Left ventricle myocardium inferior (tissue), 1 donor: ENCODE data around the gene ENTPD2. TPM values are rescaled to one million over a fixed set of nuclear protein-coding genes. Genes with fewer than 3 reads are reported as not detected.

Source experiments
- DNase-seq: peaks from one replicate; pipeline ENCODE4 v3.0.0-alpha.2; 2020
- H3K27ac ChIP-seq: fragments of 200-600 bp; replicated peaks from 2 replicates; pipeline ENCODE4 v1.8.0; 2021
- H3K27me3 ChIP-seq: fragments of 200-600 bp; 2 replicates; pipeline ENCODE4 v1.8.0; 2021; ENCODE audit warnings: low read depth
- H3K36me3 ChIP-seq: fragments of 200-600 bp; 2 replicates; pipeline ENCODE4 v1.8.0; 2021
- H3K4me1 ChIP-seq: fragments of 200-600 bp; 2 replicates; pipeline ENCODE4 v1.8.0; 2021
- H3K4me3 ChIP-seq: fragments of 200-600 bp; 2 replicates; pipeline ENCODE4 v1.8.0; 2021; ENCODE audit warnings: mild to moderate bottlenecking, moderate library complexity
- H3K9me3 ChIP-seq: fragments of 200-600 bp; replicated peaks from 2 replicates; pipeline ENCODE4 v1.8.0; 2021
- CTCF ChIP-seq: fragments of 200-600 bp; IDR thresholded peaks from 2 replicates; pipeline ENCODE4 v1.8.0; 2021; ENCODE audit warnings: antibody characterized with exemption, mild to moderate bottlenecking, borderline replicate concordance
- intact Hi-C: fragments of 100-400 bp; cut with micrococcal nuclease; formaldehyde crosslinking; loops from one replicate; pipeline ENCODE4 v1.11.0; 2022
- total RNA-seq: library from RNA; stranded (reverse); fragmentation: NEBNext Ultra II Directional; extraction: Animal tissue kit (Norgen Biotek cat#: 25700); gene quantifications from one replicate; pipeline ENCODE4 v1.2.1, GENCODE V29; 2021
- donor health status: DM: no; HTN: yes; CAD: no; lungs with severe emphysema.

Gene ENTPD2
- total RNA-seq, 1 donor from 2014 or later: 1.5 TPM

- H3K27me3 ChIP-seq: no peaks in the 10 kb centered on the region
- DNase-seq: no peak
- H3K4me3 ChIP-seq: no peak overlapping the region
- no peak for TF ChIP-seq CTCF
- no peaks in the 10 kb centered on the region for H3K9me3 ChIP-seq
- intact Hi-C loops: loop anchor here (5.0 kb wide), 1 partner anchor 252 kb away; no protein-coding TSS in a partner anchor
- H3K36me3 ChIP-seq: peaks cover 39% of the 10 kb centered on the region
- H3K4me1 ChIP-seq: peaks cover 49% of the 10 kb centered on the region
- H3K27ac ChIP-seq: no peak overlapping the region
Measured at GRCh38 chr9:137038916-137039315, 14.9 kb downstream of the ENTPD2 start.

GRCh38 chr9:137037483-137037882 is 16.4 kb downstream of the ENTPD2 start:
- TF ChIP-seq CTCF: no peak
- no peak for DNase-seq
- H3K36me3 ChIP-seq: peaks cover 39% of the 10 kb centered on the region
- no peak overlapping the region for H3K4me3 ChIP-seq
- H3K9me3 ChIP-seq: no peaks in the 10 kb centered on the region
- intact Hi-C loops: loop anchor here (5.0 kb wide), 1 partner anchor 250 kb away; no protein-coding TSS in a partner anchor
- H3K27me3 ChIP-seq: no peaks in the 10 kb centered on the region
- no peak overlapping the region for H3K27ac ChIP-seq
- H3K4me1 ChIP-seq: peaks cover 37% of the 10 kb centered on the region

GRCh38 chr9:137037035-137037434 is 16.8 kb downstream of the ENTPD2 start:
- H3K4me3 ChIP-seq: no peak overlapping the region
- DNase-seq: no peak
- H3K27me3 ChIP-seq: no peaks in the 10 kb centered on the region
- H3K27ac ChIP-seq: no peak overlapping the region
- peaks cover 38% of the 10 kb centered on the region for H3K36me3 ChIP-seq
- peaks cover 33% of the 10 kb centered on the region for H3K4me1 ChIP-seq
- intact Hi-C loops: loop anchor here (5.0 kb wide), 1 partner anchor 250 kb away; no protein-coding TSS in a partner anchor
- H3K9me3 ChIP-seq: no peaks in the 10 kb centered on the region
- TF ChIP-seq CTCF: no peak

GRCh38 chr9:137035937-137036336 is 17.9 kb downstream of the ENTPD2 start:
- no peak for TF ChIP-seq CTCF
- Histone ChIP-seq H3K36me3 (peaks cover 28% of the 10 kb centered on the region), H3K27me3 (no peaks in the 10 kb centered on the region), H3K4me1 (peaks cover 22% of the 10 kb centered on the region), H3K9me3 (no peaks in the 10 kb centered on the region), H3K27ac (no peak overlapping the region), H3K4me3 (no peak overlapping the region)
- intact Hi-C loops: loop anchor here (5.0 kb wide), 1 partner anchor 249 kb away; no protein-coding TSS in a partner anchor
- DNase-seq: no peak

- Histone ChIP-seq H3K4me1 (peaks cover 17% of the 10 kb centered on the region), H3K27me3 (no peaks in the 10 kb centered on the region), H3K36me3 (peaks cover 24% of the 10 kb centered on the region), H3K9me3 (no peaks in the 10 kb centered on the region), H3K4me3 (no peak overlapping the region), H3K27ac (no peak overlapping the region)
- intact Hi-C loops: loop anchor here (5.0 kb wide), 1 partner anchor 248 kb away; no protein-coding TSS in a partner anchor
- no peak for TF ChIP-seq CTCF
- DNase-seq: no peak
Measured at GRCh38 chr9:137035507-137035834, 18.4 kb downstream of the ENTPD2 start.
